Esophagus muscularis mucosa (tissue), 4 donors: Measurements from ENCODE around the gene OR4D2. TPM values are rescaled to one million over a fixed set of nuclear protein-coding genes. Genes with fewer than 3 reads are reported as not detected.

ENCODE experiments used
- DNase-seq: peaks from one replicate; pipeline ENCODE4 v3.0.0-alpha.2; 2017; ENCODE audit errors: extremely low spot score
- H3K27ac ChIP-seq, 4 donors: fragments of 200-600 bp; sonication (generic); replicated peaks in 1 of 4; 1 replicate in 3 of 4; 2 replicates in 1 of 4; pipeline ENCODE4 v1.5.1; 2016 to 2019; ENCODE audit warnings: mild to moderate bottlenecking in 1 of 4
- H3K27me3 ChIP-seq, 4 donors: fragments of 200-600 bp; sonication (generic); one replicate each; pipeline versions ENCODE4 v1.5.1 to v1.6.0; 2016 to 2019
- H3K36me3 ChIP-seq, 4 donors: fragments of 200-600 bp; sonication (generic); one replicate each; pipeline ENCODE4 v1.5.1; 2016 to 2019
- H3K4me1 ChIP-seq, 4 donors: fragments of 200-600 bp; sonication (generic); one replicate each; pipeline ENCODE4 v1.5.1; 2016 to 2019
- H3K4me3 ChIP-seq, 4 donors: fragments of 200-600 bp; sonication (generic); 1 replicate in 2 of 4; 2 replicates in 2 of 4; pipeline ENCODE4 v1.5.1; 2016 to 2019; ENCODE audit warnings: mild to moderate bottlenecking in 4 of 4, moderate library complexity in 1 of 4
- H3K9me3 ChIP-seq, 4 donors: fragments of 200-600 bp; sonication (generic); 1 replicate in 3 of 4; 2 replicates in 1 of 4; pipeline ENCODE4 v1.5.1; 2016 to 2019
- EP300 ChIP-seq: sonication (generic); formaldehyde crosslinking; IDR thresholded peaks from one replicate; pipeline ENCODE4 v1.6.1; 2017; ENCODE audit warnings: antibody characterized with exemption
- POLR2A ChIP-seq: fragments of 450-650 bp; IDR thresholded peaks from one replicate; pipeline ENCODE4 v1.6.1; 2017; ENCODE audit warnings: antibody characterized with exemption, moderate library complexity, mild to moderate bottlenecking, low read depth
- POLR2AphosphoS5 ChIP-seq, 2 donors: sonication (generic); formaldehyde crosslinking; IDR thresholded peaks; one replicate each; pipeline ENCODE4 v1.6.1; 2017; ENCODE audit warnings: antibody characterized with exemption in 2 of 2
- WGBS: methylation state at CpG from one replicate; pipeline ENCODE4 v1.1.5; 2018; 5-methylcytosine and 5-hydroxymethylcytosine counted together
- intact Hi-C: fragments of 100-400 bp; cut with DNase I; formaldehyde crosslinking; loops from one replicate; pipeline ENCODE4 v1.15.1; 2023
- total RNA-seq, 4 donors: library from RNA; depleted of rRNA; stranded (reverse); fragments of >200 nt; gene quantifications; one replicate each; pipeline versions ENCODE4 v1.1.0 to v1.2.1, GENCODE V29; 2016
- TF ChIP-seq, protein P1 (sequence below), 3 experiments: fragments of 200-600 bp in 2 of 3; fragments of 450-650 bp in 1 of 3; sonication (generic) in 2 of 3; IDR thresholded peaks; one replicate each; pipeline ENCODE4 v1.5.1; 2017 to 2019; ENCODE audit warnings: antibody characterized with exemption in 3 of 3, mild to moderate bottlenecking in 2 of 3, moderate library complexity in 1 of 3

The OR4D2 gene
- total RNA-seq, 4 donors from 2014 or later: not detected

- H3K4me3 ChIP-seq: no peak overlapping the region
- no peaks in the 10 kb centered on the region for H3K4me1 ChIP-seq
- no peak overlapping the region for H3K27ac ChIP-seq
- no peaks in the 10 kb centered on the region for H3K9me3 ChIP-seq
- WGBS: 90% methylated on average over 5 of the region's 5 CpGs
- H3K27me3 ChIP-seq: no peaks in the 10 kb centered on the region
- TF ChIP-seq EP300 (no peak), POLR2AphosphoS5 (IDR thresholded peaks at IDR 0.05) (no peak), POLR2A (no peak)
- TF ChIP-seq, protein P1, sequence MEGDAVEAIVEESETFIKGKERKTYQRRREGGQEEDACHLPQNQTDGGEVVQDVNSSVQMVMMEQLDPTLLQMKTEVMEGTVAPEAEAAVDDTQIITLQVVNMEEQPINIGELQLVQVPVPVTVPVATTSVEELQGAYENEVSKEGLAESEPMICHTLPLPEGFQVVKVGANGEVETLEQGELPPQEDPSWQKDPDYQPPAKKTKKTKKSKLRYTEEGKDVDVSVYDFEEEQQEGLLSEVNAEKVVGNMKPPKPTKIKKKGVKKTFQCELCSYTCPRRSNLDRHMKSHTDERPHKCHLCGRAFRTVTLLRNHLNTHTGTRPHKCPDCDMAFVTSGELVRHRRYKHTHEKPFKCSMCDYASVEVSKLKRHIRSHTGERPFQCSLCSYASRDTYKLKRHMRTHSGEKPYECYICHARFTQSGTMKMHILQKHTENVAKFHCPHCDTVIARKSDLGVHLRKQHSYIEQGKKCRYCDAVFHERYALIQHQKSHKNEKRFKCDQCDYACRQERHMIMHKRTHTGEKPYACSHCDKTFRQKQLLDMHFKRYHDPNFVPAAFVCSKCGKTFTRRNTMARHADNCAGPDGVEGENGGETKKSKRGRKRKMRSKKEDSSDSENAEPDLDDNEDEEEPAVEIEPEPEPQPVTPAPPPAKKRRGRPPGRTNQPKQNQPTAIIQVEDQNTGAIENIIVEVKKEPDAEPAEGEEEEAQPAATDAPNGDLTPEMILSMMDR (IDR thresholded peaks at IDR 0.05): no peak
- intact Hi-C loops: no loop called here
- peaks cover 38 to 87% (median 77%) of the 10 kb centered on the region in 4 donors for H3K36me3 ChIP-seq
- no peak for DNase-seq
Observed at GRCh38 chr17:58208344-58208743, 41.6 kb downstream of the OR4D2 start.

- intact Hi-C loops: no loop called here
- H3K36me3 ChIP-seq: peaks cover 50 to 99% (median 91%) of the 10 kb centered on the region in 4 donors
- 85% methylated on average over 5 of the region's 5 CpGs for WGBS
Observed at GRCh38 chr17:58210922-58211321, 44.1 kb downstream of the OR4D2 start.

GRCh38 chr17:58215685-58216084, 48.9 kb downstream of the OR4D2 start:
- Histone ChIP-seq H3K27me3 (no peaks in the 10 kb centered on the region), H3K4me1 (peaks cover 7 to 15% (median 10%) of the 10 kb centered on the region in 4 donors), H3K9me3 (no peaks in the 10 kb centered on the region), H3K4me3 (no peak overlapping the region), H3K27ac (no peak overlapping the region), H3K36me3 (peaks cover 32 to 63% (median 52%) of the 10 kb centered on the region in 4 donors)
- intact Hi-C loops: no loop called here
- no peak for TF ChIP-seq POLR2A
- TF ChIP-seq, protein P1 (IDR thresholded peaks at IDR 0.05): no peak
- TF ChIP-seq EP300: no peak
- no peak for TF ChIP-seq POLR2AphosphoS5 (IDR thresholded peaks at IDR 0.05)
- DNase-seq: no peak

More at GRCh38 chr17:58210922-58211321, 44.1 kb downstream of the OR4D2 start:
- no peak overlapping the region for H3K27ac ChIP-seq
- H3K4me3 ChIP-seq: no peak overlapping the region
- DNase-seq: no peak
- H3K4me1 ChIP-seq: no peaks in the 10 kb centered on the region
- no peaks in the 10 kb centered on the region for H3K27me3 ChIP-seq
- TF ChIP-seq POLR2A (no peak), POLR2AphosphoS5 (IDR thresholded peaks at IDR 0.05) (no peak), EP300 (no peak)
- TF ChIP-seq, protein P1 (IDR thresholded peaks at IDR 0.05): no peak
- H3K9me3 ChIP-seq: no peaks in the 10 kb centered on the region

GRCh38 chr17:58217766-58218165, 51.0 kb downstream of the OR4D2 start:
- WGBS: 91% methylated on average over 3 of the region's 3 CpGs
- intact Hi-C loops: no loop called here
- peaks cover 7 to 15% (median 10%) of the 10 kb centered on the region in 4 donors for H3K4me1 ChIP-seq
- H3K9me3 ChIP-seq: no peaks in the 10 kb centered on the region
- no peaks in the 10 kb centered on the region for H3K27me3 ChIP-seq
- peaks cover 18 to 42% (median 32%) of the 10 kb centered on the region in 4 donors for H3K36me3 ChIP-seq
- TF ChIP-seq POLR2AphosphoS5 (IDR thresholded peaks at IDR 0.05): no peak
- TF ChIP-seq POLR2A: no peak
- TF ChIP-seq, protein P1 (IDR thresholded peaks at IDR 0.05): no peak
- TF ChIP-seq EP300: no peak
- no peak overlapping the region for H3K4me3 ChIP-seq
- H3K27ac ChIP-seq: no peak overlapping the region
- DNase-seq: no peak
